Thyroid gland (tissue), 4 donors: ENCODE data around the gene OR6N2. TPM values are rescaled to one million over a fixed set of nuclear protein-coding genes. Genes with fewer than 3 reads are reported as not detected.

Experiments used
- DNase-seq, 2 donors: peaks; one replicate each; pipeline ENCODE4 v3.0.0-alpha.2; 2019
- H3K27ac ChIP-seq, 3 donors: fragments of 200-600 bp; sonication (generic); 1 replicate in 2 of 3; 2 replicates in 1 of 3; pipeline ENCODE4 v1.5.1; 2016 to 2019; ENCODE audit warnings: mild to moderate bottlenecking in 1 of 3, moderate library complexity in 1 of 3
- H3K27me3 ChIP-seq: fragments of 200-600 bp; sonication (generic); one replicate; pipeline ENCODE4 v1.5.1; 2019
- H3K36me3 ChIP-seq, 2 donors: fragments of 200-600 bp; sonication (generic); one replicate each; pipeline ENCODE4 v1.5.1; 2016 to 2019
- H3K4me1 ChIP-seq, 2 donors: fragments of 200-600 bp; sonication (generic); one replicate each; pipeline ENCODE4 v1.5.1; 2017 to 2019
- H3K4me3 ChIP-seq, 3 donors: fragments of 200-600 bp; sonication (generic); replicated peaks in 1 of 3; 1 replicate in 2 of 3; 2 replicates in 1 of 3; pipeline ENCODE4 v1.5.1; 2016; ENCODE audit warnings: mild to moderate bottlenecking in 1 of 3
- H3K9me3 ChIP-seq: fragments of 200-600 bp; sonication (generic); one replicate; pipeline ENCODE4 v1.5.1; 2017
- POLR2A ChIP-seq, 2 donors: fragments of 450-650 bp; IDR thresholded peaks; one replicate each; pipeline ENCODE4 v1.6.1; 2017; ENCODE audit warnings: antibody characterized with exemption in 2 of 2, mild to moderate bottlenecking in 2 of 2, moderate library complexity in 1 of 2
- WGBS, 2 donors: methylation state at CpG; one replicate each; pipeline ENCODE4 v1.1.5; 2017; 5-methylcytosine and 5-hydroxymethylcytosine counted together
- intact Hi-C: fragments of 100-400 bp; cut with DNase I; formaldehyde crosslinking; loops from one replicate; pipeline ENCODE4 v1.15.1; 2023
- total RNA-seq, 4 donors: library from RNA; depleted of rRNA; stranded (reverse); fragments of >200 nt; gene quantifications; one replicate each; pipeline ENCODE4 v1.2.3, GENCODE V29; 2016
- TF ChIP-seq, protein P1 (sequence below), 6 experiments: fragments of 200-600 bp in 3 of 6; fragments of 450-650 bp in 3 of 6; sonication (generic) in 3 of 6; IDR thresholded peaks; one replicate each; pipeline ENCODE4 v1.5.1; 2016 to 2019; ENCODE audit warnings: antibody characterized with exemption in 6 of 6, mild to moderate bottlenecking in 2 of 6, inconsistent platforms in 1 of 6, moderate library complexity in 1 of 6

Gene OR6N2
- total RNA-seq, 4 donors from 2014 or later = not detected

DNA sequence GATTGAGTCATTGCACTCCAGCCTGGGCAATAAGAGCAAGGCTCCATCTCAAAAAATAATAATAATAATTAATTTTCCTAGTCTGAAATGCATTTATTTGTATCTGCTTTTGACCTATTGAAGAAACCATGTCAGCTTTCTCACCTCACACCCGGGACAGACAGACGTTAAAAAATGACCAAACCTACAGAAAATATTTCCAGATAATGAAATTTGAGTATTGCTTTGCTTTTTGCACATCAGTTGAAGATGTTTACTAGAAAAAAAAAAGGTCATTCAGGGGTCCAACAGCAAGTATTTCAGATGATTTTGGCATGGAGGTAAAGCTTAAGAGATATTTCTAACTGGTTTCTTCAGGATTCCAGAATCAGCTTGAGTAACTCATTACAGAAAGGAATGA is 26.6 kb downstream of the OR6N2 start, which contains the start of gene OR6K6:
TSS of gene OR6K6 (plus strand) at position 301 of the 400 bp plus-strand sequence. CDS start 168 bp downstream, outside the sequence.
- Histone ChIP-seq H3K9me3 (no peaks in the 10 kb centered on the region), H3K27ac (no peak within 1 kb of the TSS), H3K27me3 (no peaks in the 10 kb centered on the region), H3K4me1 (no peaks in the 10 kb centered on the region), H3K36me3 (no peaks in the 10 kb centered on the region), H3K4me3 (no peak within 1 kb of the TSS)
- no peak for DNase-seq
- 89 to 93% methylated on average over 2 of the region's 2 CpGs for WGBS, 2 donors
- intact Hi-C loops = no loop called here
- TF ChIP-seq POLR2A (IDR thresholded peaks at IDR 0.05) = no peak
- TF ChIP-seq, protein P1, sequence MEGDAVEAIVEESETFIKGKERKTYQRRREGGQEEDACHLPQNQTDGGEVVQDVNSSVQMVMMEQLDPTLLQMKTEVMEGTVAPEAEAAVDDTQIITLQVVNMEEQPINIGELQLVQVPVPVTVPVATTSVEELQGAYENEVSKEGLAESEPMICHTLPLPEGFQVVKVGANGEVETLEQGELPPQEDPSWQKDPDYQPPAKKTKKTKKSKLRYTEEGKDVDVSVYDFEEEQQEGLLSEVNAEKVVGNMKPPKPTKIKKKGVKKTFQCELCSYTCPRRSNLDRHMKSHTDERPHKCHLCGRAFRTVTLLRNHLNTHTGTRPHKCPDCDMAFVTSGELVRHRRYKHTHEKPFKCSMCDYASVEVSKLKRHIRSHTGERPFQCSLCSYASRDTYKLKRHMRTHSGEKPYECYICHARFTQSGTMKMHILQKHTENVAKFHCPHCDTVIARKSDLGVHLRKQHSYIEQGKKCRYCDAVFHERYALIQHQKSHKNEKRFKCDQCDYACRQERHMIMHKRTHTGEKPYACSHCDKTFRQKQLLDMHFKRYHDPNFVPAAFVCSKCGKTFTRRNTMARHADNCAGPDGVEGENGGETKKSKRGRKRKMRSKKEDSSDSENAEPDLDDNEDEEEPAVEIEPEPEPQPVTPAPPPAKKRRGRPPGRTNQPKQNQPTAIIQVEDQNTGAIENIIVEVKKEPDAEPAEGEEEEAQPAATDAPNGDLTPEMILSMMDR (IDR thresholded peaks at IDR 0.05) = no peak

DNA sequence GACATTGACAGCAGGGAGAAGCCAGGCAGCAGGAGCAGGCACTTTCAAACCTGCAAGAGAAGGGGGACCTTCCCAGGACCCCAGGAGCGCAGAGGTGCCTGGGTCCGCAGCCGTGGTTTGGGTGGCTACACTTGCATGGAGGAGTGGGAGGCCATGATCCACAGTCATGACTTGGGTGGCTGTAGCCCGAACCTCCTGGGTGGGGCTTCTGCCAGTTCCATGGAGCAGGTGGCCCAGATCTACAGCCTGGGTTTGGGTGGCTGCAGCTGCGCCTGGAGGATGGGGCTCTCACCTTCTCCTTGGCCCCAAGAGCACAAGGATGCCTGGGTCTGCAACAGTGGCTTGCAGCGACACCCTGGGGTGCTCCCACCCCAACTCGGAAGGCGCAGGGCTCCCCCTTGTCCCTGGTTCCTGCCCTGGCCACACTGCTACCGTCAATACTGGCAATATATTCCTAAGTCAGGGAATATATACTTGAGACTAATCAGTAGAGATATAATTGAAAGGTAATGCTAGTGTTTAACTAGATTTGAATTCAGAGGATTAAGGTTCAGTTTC is 28.8 kb downstream of the OR6N2 start:
- intact Hi-C loops = no loop called here
- no peak for DNase-seq
- no peak for TF ChIP-seq POLR2A (IDR thresholded peaks at IDR 0.05)
- TF ChIP-seq, protein P1 (IDR thresholded peaks at IDR 0.05) = no peak
- Histone ChIP-seq H3K27me3 (no peaks in the 10 kb centered on the region), H3K4me1 (no peaks in the 10 kb centered on the region), H3K4me3 (no peak overlapping the region), H3K27ac (no peak overlapping the region), H3K9me3 (no peaks in the 10 kb centered on the region), H3K36me3 (no peaks in the 10 kb centered on the region)
- 97 to 98% methylated on average over 5 to 9 of the region's 9 CpGs for WGBS, 2 donors

DNA sequence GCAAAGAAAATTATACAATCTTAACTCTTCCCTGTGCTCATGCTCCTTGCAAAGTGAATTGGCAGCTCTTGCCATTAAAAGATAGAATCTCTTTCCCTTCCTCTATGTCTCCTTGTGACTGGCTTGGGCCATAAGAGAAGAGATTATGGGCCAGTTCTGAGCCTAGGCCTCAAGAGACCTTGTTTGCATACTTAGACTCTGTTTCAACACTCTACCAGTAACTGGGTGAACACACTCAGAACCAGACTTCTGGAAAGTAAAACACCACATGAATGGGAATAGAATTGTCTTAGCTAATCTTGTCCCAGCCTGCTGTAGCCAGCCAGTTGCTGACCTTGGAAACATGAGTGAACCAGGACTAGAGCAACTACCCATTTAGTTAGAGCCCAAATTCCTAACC is 45.2 kb downstream of the OR6N2 start:
- no peak overlapping the region for H3K27ac ChIP-seq
- intact Hi-C loops = no loop called here
- no peaks in the 10 kb centered on the region for H3K36me3 ChIP-seq
- no peaks in the 10 kb centered on the region for H3K9me3 ChIP-seq
- TF ChIP-seq, protein P1 (IDR thresholded peaks at IDR 0.05) = no peak
- no peak for TF ChIP-seq POLR2A (IDR thresholded peaks at IDR 0.05)
- H3K4me1 ChIP-seq = no peaks in the 10 kb centered on the region
- DNase-seq = no peak
- H3K4me3 ChIP-seq = no peak overlapping the region
- H3K27me3 ChIP-seq = no peaks in the 10 kb centered on the region

DNA sequence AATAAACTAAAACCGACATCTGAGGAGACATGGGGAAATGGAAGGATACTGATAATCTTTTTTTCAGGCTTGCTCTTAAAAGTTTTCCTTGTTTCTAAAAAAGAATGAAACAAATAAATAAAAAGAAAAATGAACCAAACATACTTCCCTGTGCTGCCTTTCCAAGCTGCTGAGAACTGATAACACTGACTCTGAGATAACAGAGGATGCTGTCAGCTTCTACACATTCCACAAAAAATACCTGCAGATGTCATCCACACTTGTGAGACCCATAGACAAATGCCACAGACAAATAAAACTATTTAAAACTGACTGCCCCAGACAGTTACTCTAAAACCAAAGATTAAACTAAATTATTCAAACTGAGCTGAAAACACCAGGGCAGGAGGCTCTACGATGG is 48.5 kb downstream of the OR6N2 start:
- TF ChIP-seq, protein P1 (IDR thresholded peaks at IDR 0.05) = no peak
- TF ChIP-seq POLR2A (IDR thresholded peaks at IDR 0.05) = no peak
- H3K27ac ChIP-seq = no peak overlapping the region
- no peaks in the 10 kb centered on the region for H3K4me1 ChIP-seq
- H3K9me3 ChIP-seq = no peaks in the 10 kb centered on the region
- 61 to 64% methylated on average over 2 of the region's 2 CpGs for WGBS, 2 donors
- no peaks in the 10 kb centered on the region for H3K27me3 ChIP-seq
- intact Hi-C loops = no loop called here
- no peak overlapping the region for H3K4me3 ChIP-seq
- H3K36me3 ChIP-seq = no peaks in the 10 kb centered on the region
- DNase-seq = no peak

DNA sequence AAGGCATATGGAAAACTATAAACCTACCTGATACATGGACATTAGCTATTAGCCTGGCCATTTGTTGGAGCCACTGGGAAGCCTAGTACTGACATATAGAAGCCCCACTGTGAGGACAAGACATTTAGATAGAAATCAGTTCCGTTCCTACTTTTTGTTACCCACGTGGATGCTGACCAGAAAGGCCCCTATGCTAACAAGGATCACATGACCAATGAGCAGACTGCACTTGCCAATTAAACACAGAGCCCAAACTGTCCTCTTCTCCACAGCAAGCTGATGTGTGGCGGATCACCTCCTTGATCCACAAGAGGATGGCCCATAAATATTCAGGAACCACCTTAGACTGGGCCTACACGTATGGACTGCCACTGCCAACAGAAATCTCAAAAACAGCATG is 49.3 kb downstream of the OR6N2 start:
- Histone ChIP-seq H3K4me1 (no peaks in the 10 kb centered on the region), H3K9me3 (no peaks in the 10 kb centered on the region), H3K4me3 (no peak overlapping the region), H3K27ac (no peak overlapping the region), H3K36me3 (no peaks in the 10 kb centered on the region), H3K27me3 (no peaks in the 10 kb centered on the region)
- no peak for DNase-seq
- WGBS, 2 donors = 76 to 85% methylated on average over 4 of the region's 4 CpGs
- intact Hi-C loops = no loop called here
- TF ChIP-seq POLR2A (IDR thresholded peaks at IDR 0.05) = no peak
- TF ChIP-seq, protein P1 (IDR thresholded peaks at IDR 0.05) = no peak
